Small intestine (tissue), 7 donors: ENCODE data around the gene ZNF230. TPM values are rescaled to one million over a fixed set of nuclear protein-coding genes. Genes with fewer than 3 reads are reported as not detected.

ENCODE experiments used
- DNase-seq, 2 donors: peaks; one replicate each; pipeline versions ENCODE4 v3.0.0 to v3.0.0-alpha.2; 2013
- FAIRE-seq: peaks from 2 replicates; lab custom pipeline; 2012; peaks lifted over from hg19 to GRCh38; lab: Jason Lieb, UNC
- H3K27ac ChIP-seq, 3 donors: one replicate each; pipeline ENCODE4 v1.5.1; 2013; ENCODE audit warnings: low read length in 2 of 3, mild to moderate bottlenecking in 2 of 3, control low read depth in 1 of 3, inconsistent platforms in 1 of 3, low read depth in 1 of 3, moderate library complexity in 1 of 3
- H3K27me3 ChIP-seq, 3 donors: one replicate each; pipeline ENCODE4 v1.6.1; 2013; ENCODE audit warnings: low read length in 3 of 3, inconsistent platforms in 1 of 3; ENCODE audit not compliant: control insufficient read depth in 3 of 3, insufficient read depth in 3 of 3
- H3K36me3 ChIP-seq, 3 donors: one replicate each; pipeline ENCODE4 v1.6.1; 2013; ENCODE audit warnings: low read length in 3 of 3, inconsistent platforms in 1 of 3, low read depth in 1 of 3, mild to moderate bottlenecking in 1 of 3, moderate library complexity in 1 of 3; ENCODE audit not compliant: control insufficient read depth in 3 of 3, insufficient read depth in 2 of 3
- H3K4me1 ChIP-seq, 3 donors: one replicate each; pipeline ENCODE4 v1.6.1; 2013; ENCODE audit warnings: low read length in 2 of 3, inconsistent platforms in 1 of 3, low read depth in 1 of 3, mild to moderate bottlenecking in 1 of 3, moderate library complexity in 1 of 3; ENCODE audit not compliant: control insufficient read depth in 3 of 3, insufficient read depth in 2 of 3
- H3K4me3 ChIP-seq, 3 donors: one replicate each; pipeline ENCODE4 v1.5.1; 2013; ENCODE audit warnings: low read length in 3 of 3, control low read depth in 1 of 3, inconsistent platforms in 1 of 3, low read depth in 1 of 3, mild to moderate bottlenecking in 1 of 3, moderate library complexity in 1 of 3
- H3K9me3 ChIP-seq, 2 donors: one replicate each; pipeline ENCODE4 v1.6.1; 2013; ENCODE audit warnings: low read depth in 1 of 2, low read length in 1 of 2; ENCODE audit not compliant: control insufficient read depth in 2 of 2, insufficient read depth in 1 of 2
- WGBS, 3 donors: extraction: QIAGEN DNeasy Blood & Tissue Kit; methylation state at CpG; one replicate each; pipeline ENCODE4 v1.1.7; 2013; 5-methylcytosine and 5-hydroxymethylcytosine counted together
- polyA plus RNA-seq, 4 donors: library from polyadenylated mRNA; stranded (reverse) in 3 of 4; unstranded in 1 of 4; fragments of 200-250 nt in 3 of 4; fragments of 120-200 nt in 1 of 4; gene quantifications; one replicate each; pipeline versions ENCODE4 v1.2.1 to v1.2.3, GENCODE V29; 2013
- donor health status: healthy with polysubstance abuse.
- donor health status: control.
- donor health status: control.
- donor health status: Bipolar disorder and iron deficiency.
- donor health status: healthy.

ZNF230 gene
- polyA plus RNA-seq, 4 donors = 1.1 to 6.4 (median 1.6) TPM

DNA sequence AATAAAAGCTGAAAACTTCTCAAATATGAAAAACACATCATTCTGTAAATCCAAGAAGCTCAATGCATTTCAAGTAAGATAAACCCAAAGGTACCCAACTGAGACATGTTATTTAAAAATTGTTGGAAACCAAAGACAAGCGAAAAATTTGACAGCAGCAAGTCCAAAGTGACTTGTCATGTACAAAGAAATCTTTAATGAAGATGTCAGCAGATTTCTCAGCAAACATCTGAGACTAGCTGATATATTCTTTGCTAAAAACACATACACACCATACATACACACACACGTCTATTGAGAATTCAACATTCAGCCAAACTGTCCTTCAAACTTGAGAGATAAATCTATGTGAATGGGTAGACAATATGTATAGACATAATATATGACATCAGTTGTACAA lies 16.7 kb downstream of the ZNF230 start:
- H3K27ac ChIP-seq = no peak overlapping the region
- no peak overlapping the region for H3K4me3 ChIP-seq
- no peaks in the 10 kb centered on the region for H3K4me1 ChIP-seq
- FAIRE-seq = no peak
- DNase-seq = no peak
- 32 to 48% (median 43%) methylated on average over 2 of the region's 2 CpGs for WGBS, 3 donors
- H3K27me3 ChIP-seq = peaks cover 0 to 3% (median 0%) of the 10 kb centered on the region in 3 donors
- H3K36me3 ChIP-seq = no peaks in the 10 kb centered on the region
- H3K9me3 ChIP-seq = peaks cover 0 to 12% of the 10 kb centered on the region in 2 donors

GRCh38 chr19:44021221-44021620 lies 18.5 kb downstream of the ZNF230 start:
- Histone ChIP-seq H3K27ac (no peak overlapping the region), H3K9me3 (peaks cover 0 to 3% of the 10 kb centered on the region in 2 donors), H3K36me3 (no peaks in the 10 kb centered on the region), H3K27me3 (peaks cover 0 to 3% (median 0%) of the 10 kb centered on the region in 3 donors), H3K4me1 (peaks cover 0 to 4% (median 3%) of the 10 kb centered on the region in 3 donors), H3K4me3 (no peak overlapping the region)
- DNase-seq (no peak), FAIRE-seq (no peak)

- Histone ChIP-seq H3K36me3 (peaks cover 5 to 16% (median 7%) of the 10 kb centered on the region in 3 donors), H3K4me3 (peak overlapping the region in 2 of 3 donors; percentile 70 to 87), H3K27ac (peak overlapping the region in 1 of 3 donors; percentile 13), H3K27me3 (no peaks in the 10 kb centered on the region), H3K9me3 (peaks cover 0 to 9% of the 10 kb centered on the region in 2 donors), H3K4me1 (peaks cover 0 to 4% (median 3%) of the 10 kb centered on the region in 3 donors)
- WGBS, 3 donors = 40 to 51% (median 45%) methylated on average over 4 of the region's 4 CpGs
- FAIRE-seq (no peak), DNase-seq (no peak)
These were observed 22.1 kb downstream of the ZNF230 start for GRCh38 chr19:44024900-44025216.

DNA sequence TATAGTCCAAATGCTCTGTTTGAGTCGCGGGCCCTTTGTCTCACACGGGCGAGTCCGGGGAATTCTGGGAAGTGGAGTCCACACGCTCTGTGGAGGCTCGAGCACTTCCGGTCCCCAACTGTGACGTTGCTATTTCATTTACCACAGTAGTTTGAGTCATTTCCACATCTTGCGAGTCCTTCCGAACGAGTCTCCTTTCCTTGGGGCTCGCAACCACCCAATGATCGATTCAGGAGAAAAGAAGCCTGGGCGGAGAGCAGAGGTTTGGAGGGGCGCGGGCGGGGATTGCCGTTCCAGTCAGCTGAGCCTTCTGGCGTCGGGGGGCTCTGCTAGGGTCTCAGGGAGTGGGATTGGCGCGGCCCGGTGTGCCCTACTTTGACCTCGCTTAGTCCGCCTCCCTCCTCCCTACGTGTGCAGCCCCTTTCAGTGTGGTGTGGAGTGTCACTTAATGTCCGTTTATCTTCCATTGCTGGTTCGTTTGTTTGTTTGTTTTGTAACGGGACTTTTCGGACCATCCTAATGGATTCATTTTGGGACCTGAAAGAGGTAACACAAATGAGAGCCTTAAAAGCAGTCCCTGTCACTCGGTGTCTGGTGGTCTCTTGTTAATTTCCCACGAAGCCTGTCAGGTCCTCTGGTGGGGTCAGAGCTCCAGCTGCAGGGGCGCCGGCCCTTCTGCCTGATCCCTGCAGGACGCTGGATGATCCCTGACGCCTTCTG lies 22.6 kb downstream of the ZNF230 start, which contains the start of gene ZNF222:
Gene ZNF222 (plus strand): TSS at position 163 of the 720 bp plus-strand sequence. CDS start 58 bp downstream, at position 221.
- Histone ChIP-seq H3K36me3 (peaks cover 5 to 16% (median 7%) of the 10 kb centered on the region in 3 donors), H3K27me3 (no peaks in the 10 kb centered on the region), H3K4me3 (peak within 1 kb of the TSS; percentile 58 to 87 (median 70)), H3K4me1 (peaks cover 0 to 4% (median 3%) of the 10 kb centered on the region in 3 donors), H3K9me3 (peaks cover 0 to 11% of the 10 kb centered on the region in 2 donors), H3K27ac (peak within 1 kb of the TSS in 2 of 3 donors; percentile 22 to 36)
- DNase-seq (peak; percentile 91 to 92), FAIRE-seq (no peak)
- WGBS, 3 donors = 2 to 3% (median 2%) methylated on average over 37 of the region's 37 CpGs

- H3K4me3 ChIP-seq = no peak overlapping the region
- H3K9me3 ChIP-seq = peaks cover 0 to 18% of the 10 kb centered on the region in 2 donors
- no peaks in the 10 kb centered on the region for H3K27me3 ChIP-seq
These were observed 23.9 kb downstream of the ZNF230 start for GRCh38 chr19:44026622-44027021.

DNA sequence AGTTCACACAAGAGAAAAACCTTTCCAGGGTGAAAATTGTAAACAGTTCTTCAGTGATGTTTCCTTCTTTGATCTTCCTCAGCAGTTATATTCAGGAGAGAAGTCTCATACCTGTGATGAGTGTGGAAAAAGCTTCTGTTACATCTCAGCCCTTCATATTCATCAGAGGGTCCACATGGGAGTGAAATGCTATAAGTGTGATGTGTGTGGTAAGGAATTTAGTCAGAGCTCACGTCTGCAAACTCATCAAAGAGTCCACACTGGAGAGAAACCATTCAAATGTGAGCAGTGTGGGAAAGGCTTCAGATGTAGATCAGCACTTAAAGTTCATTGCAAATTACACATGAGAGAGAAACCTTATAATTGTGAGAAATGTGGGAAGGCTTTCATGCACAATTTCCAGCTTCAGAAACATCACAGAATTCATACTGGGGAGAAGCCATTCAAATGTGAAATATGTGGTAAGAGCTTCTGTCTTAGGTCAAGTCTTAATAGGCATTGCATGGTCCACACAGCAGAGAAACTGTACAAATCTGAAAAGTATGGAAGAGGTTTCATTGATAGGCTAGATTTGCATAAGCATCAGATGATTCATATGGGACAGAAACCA lies 29.3 kb downstream of the ZNF230 start:
- H3K27me3 ChIP-seq = no peaks in the 10 kb centered on the region
- peaks cover 3 to 57% of the 10 kb centered on the region in 2 donors for H3K9me3 ChIP-seq
- DNase-seq (no peak), FAIRE-seq (no peak)
- peaks cover 8 to 19% (median 17%) of the 10 kb centered on the region in 3 donors for H3K36me3 ChIP-seq
- no peak overlapping the region for H3K4me3 ChIP-seq
- no peaks in the 10 kb centered on the region for H3K4me1 ChIP-seq
- WGBS, 3 donors = 83 to 86% (median 85%) methylated on average over 1 of the region's 1 CpG
- H3K27ac ChIP-seq = no peak overlapping the region

More at GRCh38 chr19:44026622-44027021, 23.9 kb downstream of the ZNF230 start:
- Histone ChIP-seq H3K36me3 (peaks cover 11 to 19% (median 14%) of the 10 kb centered on the region in 3 donors), H3K4me1 (peaks cover 0 to 4% (median 3%) of the 10 kb centered on the region in 3 donors), H3K27ac (no peak overlapping the region)
- 96 to 98% (median 97%) methylated on average over 6 of the region's 6 CpGs for WGBS, 3 donors
- FAIRE-seq (no peak), DNase-seq (no peak)

DNA sequence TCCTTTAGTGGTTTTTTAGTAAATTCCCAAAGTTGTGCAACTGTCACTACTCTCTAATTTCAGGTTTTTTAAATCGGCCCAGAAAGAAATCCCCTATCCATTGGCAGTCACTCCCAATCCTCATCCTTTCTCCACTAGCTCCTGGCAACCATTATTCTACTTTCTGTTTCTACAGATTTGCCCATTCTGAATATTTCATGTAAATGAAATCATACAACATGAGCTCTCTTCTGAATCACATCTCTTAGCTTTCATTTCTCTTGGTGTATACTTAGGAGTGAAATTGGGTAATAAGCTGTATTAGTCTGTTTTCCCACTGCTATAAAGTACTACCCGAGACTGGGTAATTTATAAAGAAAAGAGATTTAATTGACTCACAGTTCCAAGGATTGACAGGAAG lies 39.4 kb downstream of the ZNF230 start:
- DNase-seq (no peak), FAIRE-seq (no peak)
- Histone ChIP-seq H3K36me3 (no peaks in the 10 kb centered on the region), H3K27ac (no peak overlapping the region), H3K4me1 (no peaks in the 10 kb centered on the region), H3K9me3 (no peaks in the 10 kb centered on the region), H3K4me3 (no peak overlapping the region), H3K27me3 (peaks cover 0 to 2% (median 0%) of the 10 kb centered on the region in 3 donors)
- 74 to 83% (median 83%) methylated on average over 2 of the region's 2 CpGs for WGBS, 3 donors

DNA sequence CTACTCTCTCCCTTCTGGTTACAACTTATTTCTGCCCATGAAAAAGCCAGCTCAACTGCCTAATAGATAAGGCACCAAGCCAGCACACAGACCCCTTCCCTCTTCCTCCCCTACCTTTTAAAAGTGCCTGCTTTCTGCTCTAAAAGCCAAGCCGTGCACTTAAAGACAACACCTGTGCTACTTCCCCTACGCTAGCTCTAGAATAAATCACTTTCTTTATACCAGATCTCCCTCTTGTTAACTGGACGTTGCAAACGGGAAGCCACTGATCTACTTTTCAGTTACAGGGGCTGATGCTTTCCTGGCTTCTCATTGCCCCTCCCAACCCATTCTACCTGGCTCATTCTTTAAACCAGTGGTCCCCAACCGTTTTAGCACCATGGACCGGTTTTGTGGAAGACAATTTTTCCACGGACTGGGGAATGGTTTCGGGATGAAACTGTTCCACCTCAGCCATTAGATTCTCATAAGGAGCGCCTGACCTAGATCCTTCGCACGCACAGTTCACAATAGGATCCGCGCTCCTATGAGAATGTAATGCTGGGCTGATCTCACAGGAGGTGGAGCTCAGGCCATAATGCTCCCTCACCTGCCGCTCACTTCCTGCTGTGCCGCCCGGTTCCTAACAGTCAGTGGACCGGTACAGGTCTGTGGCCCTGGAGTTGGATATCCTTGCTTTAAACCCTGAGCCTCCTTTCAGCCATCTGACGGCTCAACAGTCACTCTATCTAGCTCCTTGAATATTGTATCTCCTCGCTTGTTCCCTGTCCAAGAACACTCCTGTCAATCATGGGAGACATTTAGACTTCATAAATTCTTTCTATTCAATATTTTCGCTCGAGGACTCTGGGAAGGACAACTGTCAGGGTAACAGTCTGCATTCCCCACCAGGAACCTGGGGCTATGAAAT lies 48.2 kb downstream of the ZNF230 start:
- Histone ChIP-seq H3K27ac (peak overlapping the region; percentile 53 to 94 (median 88)), H3K36me3 (peaks cover 0 to 8% (median 2%) of the 10 kb centered on the region in 3 donors), H3K9me3 (peaks cover 1 to 7% of the 10 kb centered on the region in 2 donors), H3K27me3 (no peaks in the 10 kb centered on the region), H3K4me3 (peak overlapping the region; percentile 70), H3K4me1 (peaks cover 0 to 3% (median 2%) of the 10 kb centered on the region in 3 donors)
- no peak for FAIRE-seq
- peak; percentile 71 to 79 for DNase-seq
- 11 to 17% (median 12%) methylated on average over 21 of the region's 21 CpGs for WGBS, 3 donors
